ENCODE data around the gene CTSL.

Gene CTSL

DNA sequence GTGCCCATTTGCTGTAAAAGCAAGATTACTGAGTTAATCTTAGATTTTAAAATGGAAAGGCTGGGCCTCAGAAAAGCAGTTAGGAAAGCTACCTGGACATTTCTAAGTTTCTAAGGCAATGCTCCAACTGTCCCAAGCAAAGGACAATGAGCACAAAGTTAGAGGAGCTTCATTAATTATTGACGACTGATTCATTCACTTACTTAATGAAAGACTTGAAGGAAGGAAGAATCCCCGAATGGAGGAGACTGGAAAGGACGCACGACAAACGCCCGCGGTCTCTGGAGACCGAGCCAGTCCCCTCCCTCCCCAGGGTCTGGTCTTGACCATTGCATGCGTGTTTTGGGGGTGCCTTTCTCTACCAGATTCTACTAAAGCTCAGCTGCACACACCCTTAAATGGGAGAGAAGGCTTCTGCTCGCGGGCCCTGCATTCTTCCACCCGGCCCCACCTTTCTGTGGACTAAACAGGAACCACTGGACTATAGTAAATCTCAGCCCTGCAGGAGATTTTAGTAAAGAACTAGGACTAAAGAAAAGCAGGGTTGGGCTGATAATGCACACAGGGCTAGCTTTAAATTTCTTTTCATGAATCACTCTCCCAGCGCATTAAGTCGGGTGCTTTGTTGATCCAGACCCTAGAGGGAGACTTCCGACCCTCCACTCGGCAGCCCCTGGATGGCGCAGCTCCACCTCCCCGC is 44.8 kb downstream of the CTSL start:
- no peak overlapping the region for H3K4me3 ChIP-seq (ENCODE audit: low read length)
- no peaks in the 10 kb centered on the region for H3K9me3 ChIP-seq (ENCODE audit: control insufficient read depth, insufficient read depth, low read length)
- H3K79me2 ChIP-seq (ENCODE audit: control insufficient read depth, low read length): no peaks in the 10 kb centered on the region

DNA sequence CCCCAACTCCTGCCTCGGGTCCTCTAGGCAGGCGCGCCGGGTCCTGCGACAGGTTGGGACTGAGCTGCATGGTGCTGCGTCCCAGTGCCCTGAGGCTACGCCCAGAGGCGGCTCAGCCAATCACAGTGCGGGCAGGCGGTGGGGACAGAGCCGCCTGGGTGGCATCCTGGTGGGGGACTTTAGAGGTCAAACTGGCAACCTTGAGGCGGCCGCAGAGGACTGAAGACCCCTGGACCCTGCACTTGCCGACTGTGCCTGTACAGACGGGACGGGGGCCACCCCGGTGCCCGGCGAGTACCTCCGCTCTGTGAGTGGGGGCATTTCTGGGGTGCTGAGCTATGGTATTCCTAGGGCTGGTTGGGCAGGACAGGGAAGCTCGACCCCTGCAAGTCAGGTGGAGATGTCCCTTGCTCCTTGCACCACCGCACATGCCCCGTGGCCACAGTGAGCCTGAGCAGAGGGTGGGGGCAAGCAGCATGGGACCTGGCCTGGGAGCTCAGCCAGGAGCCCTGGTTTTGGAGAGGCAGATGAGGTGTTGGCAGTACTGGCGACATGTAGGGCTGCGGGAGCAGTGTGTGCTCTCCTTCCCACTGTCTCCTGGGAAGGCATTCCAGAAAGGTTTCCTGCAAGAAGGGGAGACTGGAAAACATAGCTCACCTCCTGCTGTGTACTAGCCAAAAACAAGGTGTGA is 45.5 kb downstream of the CTSL start:
- Histone ChIP-seq H3F3A (ENCODE audit: control insufficient read depth, insufficient read depth) (no peaks in the 10 kb centered on the region), H3K9me2 (replicated peaks; ENCODE audit: control insufficient read depth, low read length) (no peaks in the 10 kb centered on the region), H4K20me1 (ENCODE audit: control insufficient read depth, insufficient read depth, low read depth, low read length) (no peaks in the 10 kb centered on the region), H3K4me1 (ENCODE audit: control insufficient read depth, low read length) (no peaks in the 10 kb centered on the region), H3K27ac (ENCODE audit: low read depth, low read length) (no peak overlapping the region), H3K9me3 (ENCODE audit: control insufficient read depth, insufficient read depth, low read length) (no peaks in the 10 kb centered on the region), H3K4me2 (ENCODE audit: low read length) (no peak overlapping the region), H3K27me3 (ENCODE audit: control insufficient read depth, low read length) (no peaks in the 10 kb centered on the region), H3K79me2 (ENCODE audit: control insufficient read depth, low read length) (no peaks in the 10 kb centered on the region), H3K36me3 (ENCODE audit: control insufficient read depth, low read length) (no peaks in the 10 kb centered on the region), H3K4me3 (ENCODE audit: low read length) (no peak overlapping the region)
- TF ChIP-seq, protein P1, sequence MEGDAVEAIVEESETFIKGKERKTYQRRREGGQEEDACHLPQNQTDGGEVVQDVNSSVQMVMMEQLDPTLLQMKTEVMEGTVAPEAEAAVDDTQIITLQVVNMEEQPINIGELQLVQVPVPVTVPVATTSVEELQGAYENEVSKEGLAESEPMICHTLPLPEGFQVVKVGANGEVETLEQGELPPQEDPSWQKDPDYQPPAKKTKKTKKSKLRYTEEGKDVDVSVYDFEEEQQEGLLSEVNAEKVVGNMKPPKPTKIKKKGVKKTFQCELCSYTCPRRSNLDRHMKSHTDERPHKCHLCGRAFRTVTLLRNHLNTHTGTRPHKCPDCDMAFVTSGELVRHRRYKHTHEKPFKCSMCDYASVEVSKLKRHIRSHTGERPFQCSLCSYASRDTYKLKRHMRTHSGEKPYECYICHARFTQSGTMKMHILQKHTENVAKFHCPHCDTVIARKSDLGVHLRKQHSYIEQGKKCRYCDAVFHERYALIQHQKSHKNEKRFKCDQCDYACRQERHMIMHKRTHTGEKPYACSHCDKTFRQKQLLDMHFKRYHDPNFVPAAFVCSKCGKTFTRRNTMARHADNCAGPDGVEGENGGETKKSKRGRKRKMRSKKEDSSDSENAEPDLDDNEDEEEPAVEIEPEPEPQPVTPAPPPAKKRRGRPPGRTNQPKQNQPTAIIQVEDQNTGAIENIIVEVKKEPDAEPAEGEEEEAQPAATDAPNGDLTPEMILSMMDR (IDR thresholded peaks at IDR 0.05; ENCODE audit: low read depth, low read length, poor library complexity, severe bottlenecking): no peak
- TF ChIP-seq EZH2phosphoT487 (IDR thresholded peaks at IDR 0.05; ENCODE audit: borderline replicate concordance, low read length): no peak

More for the DNA sequence above, 44.8 kb downstream of the CTSL start:
- H3K27me3 ChIP-seq (ENCODE audit: control insufficient read depth, low read length): no peaks in the 10 kb centered on the region
- H3K4me1 ChIP-seq (ENCODE audit: control insufficient read depth, low read length): no peaks in the 10 kb centered on the region
- TF ChIP-seq, protein P1 (IDR thresholded peaks at IDR 0.05; ENCODE audit: low read depth, low read length, poor library complexity, severe bottlenecking): no peak
- no peak for TF ChIP-seq EZH2phosphoT487 (IDR thresholded peaks at IDR 0.05; ENCODE audit: borderline replicate concordance, low read length)
- H4K20me1 ChIP-seq (ENCODE audit: control insufficient read depth, insufficient read depth, low read depth, low read length): no peaks in the 10 kb centered on the region
- H3K4me2 ChIP-seq (ENCODE audit: low read length): no peak overlapping the region
- no peak overlapping the region for H3K27ac ChIP-seq (ENCODE audit: low read depth, low read length)
- no peaks in the 10 kb centered on the region for H3F3A ChIP-seq (ENCODE audit: control insufficient read depth, insufficient read depth)
- no peaks in the 10 kb centered on the region for H3K36me3 ChIP-seq (ENCODE audit: control insufficient read depth, low read length)
- H3K9me2 ChIP-seq (replicated peaks; ENCODE audit: control insufficient read depth, low read length): no peaks in the 10 kb centered on the region

DNA sequence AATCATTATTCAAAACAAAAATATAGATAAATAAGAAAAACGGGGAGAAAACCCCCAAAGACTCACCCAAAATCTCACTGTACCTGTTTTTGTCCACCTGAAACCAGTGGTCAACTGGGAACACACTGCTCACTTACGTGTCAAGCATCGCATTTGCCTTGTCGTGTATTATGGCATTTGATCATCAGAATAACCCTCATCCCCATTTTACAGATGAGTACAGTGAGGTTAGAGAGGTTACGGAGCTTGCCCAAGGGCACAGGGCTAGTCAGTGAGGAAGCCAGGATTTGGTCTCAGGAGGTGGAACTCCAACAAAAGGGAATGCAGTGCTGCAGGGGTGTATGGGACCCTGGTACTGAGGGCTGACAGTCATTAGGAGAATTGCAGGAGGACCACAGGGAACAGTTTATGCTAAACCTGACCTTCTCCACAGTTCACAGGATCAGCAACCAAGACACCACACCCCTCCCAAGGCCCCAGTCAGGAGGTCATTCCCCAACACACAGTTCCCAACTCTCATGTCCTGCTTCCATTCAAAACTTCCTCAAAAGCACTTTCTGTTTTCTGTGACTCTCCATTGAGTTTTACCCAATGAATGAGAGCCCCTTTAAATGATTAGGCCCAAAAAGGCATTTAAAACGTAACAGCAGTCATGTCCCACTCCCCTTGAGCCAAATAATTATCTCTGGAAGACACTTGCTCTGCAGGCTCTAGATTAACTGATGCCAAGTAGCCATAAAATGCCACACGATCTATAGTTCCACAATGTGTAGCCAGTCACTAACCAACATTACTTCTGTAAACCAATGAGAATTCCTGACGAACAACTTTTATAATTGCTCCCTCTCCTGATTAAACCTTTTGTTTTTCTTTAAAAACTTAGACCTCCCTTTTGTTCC is 50.8 kb downstream of the CTSL start:
- Histone ChIP-seq H3K4me3 (ENCODE audit: low read length) (no peak overlapping the region), H4K20me1 (ENCODE audit: control insufficient read depth, insufficient read depth, low read depth, low read length) (no peaks in the 10 kb centered on the region), H3K27me3 (ENCODE audit: control insufficient read depth, low read length) (no peaks in the 10 kb centered on the region), H3K36me3 (ENCODE audit: control insufficient read depth, low read length) (no peaks in the 10 kb centered on the region), H3K4me2 (ENCODE audit: low read length) (no peak overlapping the region), H3K9me2 (replicated peaks; ENCODE audit: control insufficient read depth, low read length) (no peaks in the 10 kb centered on the region), H3K9me3 (ENCODE audit: control insufficient read depth, insufficient read depth, low read length) (no peaks in the 10 kb centered on the region), H3K4me1 (ENCODE audit: control insufficient read depth, low read length) (no peaks in the 10 kb centered on the region), H3K79me2 (ENCODE audit: control insufficient read depth, low read length) (no peaks in the 10 kb centered on the region), H3F3A (ENCODE audit: control insufficient read depth, insufficient read depth) (no peaks in the 10 kb centered on the region), H3K27ac (ENCODE audit: low read depth, low read length) (no peak overlapping the region)
- no peak for TF ChIP-seq EZH2phosphoT487 (IDR thresholded peaks at IDR 0.05; ENCODE audit: borderline replicate concordance, low read length)
- TF ChIP-seq, protein P1 (IDR thresholded peaks at IDR 0.05; ENCODE audit: low read depth, low read length, poor library complexity, severe bottlenecking): no peak

Measured in DOHH2 (cell line).